Fibroblast of lung (primary cell): ENCODE measurements around the gene POLR1C. TPM values are rescaled to one million over a fixed set of nuclear protein-coding genes. Genes with fewer than 3 reads are reported as not detected.
"Not testable (repeated sequence)": the region's sequence is repeated elsewhere in the genome, so short reads cannot be mapped to it uniquely, and the experiment has no call there.

Experiments used
- DNase-seq, 2 donors: peaks; one replicate each; pipeline versions ENCODE4 v3.0.0 to v3.0.0-alpha.2; 2010; ENCODE audit warnings: low read depth in 2 of 2
- H2AFZ ChIP-seq: 2 replicates; pipeline ENCODE4 v1.5.1; 2012; ENCODE audit warnings: low read length, control low read depth, inconsistent platforms
- H3K27ac ChIP-seq: 2 replicates; pipeline ENCODE4 v1.5.1; 2011; ENCODE audit warnings: low read length, control low read depth; ENCODE audit not compliant: insufficient read depth
- H3K27me3 ChIP-seq: 2 replicates; pipeline ENCODE4 v1.5.1; 2011; ENCODE audit warnings: mild to moderate bottlenecking, low read length; ENCODE audit not compliant: control insufficient read depth, insufficient read depth
- H3K36me3 ChIP-seq: 2 replicates; pipeline ENCODE4 v1.5.1; 2011; ENCODE audit warnings: low read length; ENCODE audit not compliant: control insufficient read depth, insufficient read depth
- H3K4me1 ChIP-seq: 2 replicates; pipeline ENCODE4 v1.5.1; 2011; ENCODE audit warnings: low read length; ENCODE audit not compliant: control insufficient read depth, insufficient read depth; ENCODE audit errors: extremely low read depth
- H3K4me2 ChIP-seq: 2 replicates; pipeline ENCODE4 v1.5.1; 2011; ENCODE audit warnings: low read length, control low read depth; ENCODE audit not compliant: insufficient read depth; ENCODE audit errors: extremely low read depth
- H3K4me3 ChIP-seq, 4 experiments: fragments of 200-600 bp in 1 of 4; sonication (generic) in 1 of 4; replicated peaks in 1 of 4; 2 replicates each; pipeline ENCODE4 v1.5.1; 2011 to 2016; ENCODE audit warnings: low read length in 4 of 4, low read depth in 3 of 4, mild to moderate bottlenecking in 3 of 4, control low read depth in 2 of 4, inconsistent platforms in 1 of 4, mixed read lengths in 1 of 4; ENCODE audit not compliant: insufficient read depth in 1 of 4; ENCODE audit errors: control extremely low read depth in 1 of 4
- H3K79me2 ChIP-seq: 2 replicates; pipeline ENCODE4 v1.5.1; 2012; ENCODE audit warnings: mild to moderate bottlenecking, low read length, inconsistent platforms; ENCODE audit not compliant: control insufficient read depth, insufficient read depth
- H3K9ac ChIP-seq: 2 replicates; pipeline ENCODE4 v1.5.1; 2011; ENCODE audit warnings: mild to moderate bottlenecking, low read length, control low read depth; ENCODE audit not compliant: insufficient read depth
- H3K9me3 ChIP-seq: 2 replicates; pipeline ENCODE4 v1.5.1; 2012; ENCODE audit warnings: low read depth, low read length; ENCODE audit not compliant: control insufficient read depth, insufficient read depth
- H4K20me1 ChIP-seq: 2 replicates; pipeline ENCODE4 v1.5.1; 2011; ENCODE audit warnings: low read length; ENCODE audit not compliant: control insufficient read depth, insufficient read depth; ENCODE audit errors: extremely low read depth
- EZH2 ChIP-seq: IDR thresholded peaks from 2 replicates; pipeline ENCODE4 v1.5.1; 2012; ENCODE audit warnings: low read length, control low read depth, mild to moderate bottlenecking; ENCODE audit errors: missing control alignments
- polyA plus RNA-seq, 2 donors: library from polyadenylated mRNA; depleted of rRNA in 1 of 2; stranded (reverse) in 1 of 2; unstranded in 1 of 2; fragments of >200 nt; gene quantifications; 2 replicates each; pipeline ENCODE4 v1.2.1, GENCODE V29; 2011 to 2012; ENCODE audit warnings: missing spikeins in 1 of 2
- total RNA-seq: library from RNA; depleted of rRNA; stranded (reverse); fragments of >200 nt; gene quantifications from 2 replicates; pipeline ENCODE4 v1.2.1, GENCODE V29; 2014
- TF ChIP-seq, protein P1 (sequence below), 2 donors: IDR thresholded peaks in 1 of 2; conservative IDR thresholded peaks in 1 of 2; 1 replicate in 1 of 2; 2 replicates in 1 of 2; pipeline ENCODE4 v1.5.1; 2011 to 2012; ENCODE audit warnings: low read length in 2 of 2, control low read depth in 1 of 2, inconsistent platforms in 1 of 2, low read depth in 1 of 2, mild to moderate bottlenecking in 1 of 2

POLR1C gene
- total and polyA plus RNA-seq, 2 donors (not counting 1 experiment from before 2014, with no cell fraction given), result 27.4 to 39.7 TPM

DNA sequence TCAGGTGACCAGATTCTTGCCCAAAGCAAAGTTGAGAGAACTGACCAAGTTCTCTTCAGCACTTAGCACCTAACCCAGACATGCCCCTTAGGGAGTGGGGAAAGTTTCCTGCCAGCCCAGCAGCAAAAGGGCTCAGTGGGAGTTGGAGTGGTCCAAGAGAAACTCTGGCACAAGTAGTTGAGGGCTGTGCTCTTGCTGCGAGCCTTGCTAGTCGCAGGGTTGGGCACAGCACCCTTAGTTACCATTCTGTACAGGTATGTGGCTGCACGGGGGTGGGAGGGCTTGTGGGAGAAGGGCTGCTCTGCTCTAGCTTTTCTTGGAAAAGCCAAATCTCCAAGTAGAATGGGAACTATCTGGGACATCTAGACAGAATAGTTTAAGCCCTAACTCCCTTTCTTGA is 6.4 kb downstream of the POLR1C start:
- peaks cover 46% of the 10 kb centered on the region for H3K36me3 ChIP-seq

DNA sequence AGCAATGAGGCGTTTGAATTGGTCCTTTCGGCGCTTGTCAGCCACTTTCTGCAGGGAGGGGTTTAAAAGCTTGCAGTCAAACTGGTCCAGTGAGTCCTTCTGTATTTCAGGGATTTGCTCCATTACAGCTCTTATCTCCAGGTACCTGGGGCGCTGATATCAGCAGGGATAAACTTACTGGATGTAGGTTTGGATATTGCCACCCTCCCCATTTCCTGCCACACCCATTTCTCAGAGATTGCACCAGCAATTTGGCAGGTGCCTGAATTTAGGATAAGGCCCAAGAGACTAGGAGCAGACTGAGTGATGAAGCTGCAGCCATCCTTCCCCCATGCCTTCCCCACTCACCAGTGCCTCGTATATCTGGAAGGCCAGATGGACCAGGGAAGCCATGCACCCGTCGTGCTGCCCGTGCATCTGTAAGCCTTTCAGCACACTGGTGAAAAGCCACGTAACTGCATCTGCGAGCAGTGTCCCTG is 7.6 kb downstream of the POLR1C start:
- Histone ChIP-seq H3K4me1 (peaks cover 2% of the 10 kb centered on the region), H3K4me2 (no peak overlapping the region), H3K9me3 (no peaks in the 10 kb centered on the region), H3K4me3 (no peak overlapping the region), H3K27ac (no peak overlapping the region), H3K79me2 (peaks cover under 1% of the 10 kb centered on the region), H3K27me3 (no peaks in the 10 kb centered on the region), H4K20me1 (no peaks in the 10 kb centered on the region), H3K36me3 (peaks cover 42% of the 10 kb centered on the region), H2AFZ (no peak overlapping the region), H3K9ac (no peak overlapping the region)
- TF ChIP-seq, protein P1, sequence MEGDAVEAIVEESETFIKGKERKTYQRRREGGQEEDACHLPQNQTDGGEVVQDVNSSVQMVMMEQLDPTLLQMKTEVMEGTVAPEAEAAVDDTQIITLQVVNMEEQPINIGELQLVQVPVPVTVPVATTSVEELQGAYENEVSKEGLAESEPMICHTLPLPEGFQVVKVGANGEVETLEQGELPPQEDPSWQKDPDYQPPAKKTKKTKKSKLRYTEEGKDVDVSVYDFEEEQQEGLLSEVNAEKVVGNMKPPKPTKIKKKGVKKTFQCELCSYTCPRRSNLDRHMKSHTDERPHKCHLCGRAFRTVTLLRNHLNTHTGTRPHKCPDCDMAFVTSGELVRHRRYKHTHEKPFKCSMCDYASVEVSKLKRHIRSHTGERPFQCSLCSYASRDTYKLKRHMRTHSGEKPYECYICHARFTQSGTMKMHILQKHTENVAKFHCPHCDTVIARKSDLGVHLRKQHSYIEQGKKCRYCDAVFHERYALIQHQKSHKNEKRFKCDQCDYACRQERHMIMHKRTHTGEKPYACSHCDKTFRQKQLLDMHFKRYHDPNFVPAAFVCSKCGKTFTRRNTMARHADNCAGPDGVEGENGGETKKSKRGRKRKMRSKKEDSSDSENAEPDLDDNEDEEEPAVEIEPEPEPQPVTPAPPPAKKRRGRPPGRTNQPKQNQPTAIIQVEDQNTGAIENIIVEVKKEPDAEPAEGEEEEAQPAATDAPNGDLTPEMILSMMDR (conservative IDR thresholded peaks at IDR 0.05 in 1 of 2, IDR thresholded peaks at IDR 0.05 in 1 of 2; ENCODE audit: low read depth in 1 of 2, low read length in 2 of 2), result no peak
- no peak for TF ChIP-seq EZH2
- DNase-seq, result no peak

More for the DNA sequence above, 6.4 kb downstream of the POLR1C start:
- Histone ChIP-seq H3K9ac (no peak overlapping the region), H3K27me3 (no peaks in the 10 kb centered on the region), H2AFZ (no peak overlapping the region), H3K4me3 (no peak overlapping the region), H3K4me2 (no peak overlapping the region), H3K27ac (no peak overlapping the region), H4K20me1 (no peaks in the 10 kb centered on the region), H3K9me3 (no peaks in the 10 kb centered on the region), H3K79me2 (peaks cover 13% of the 10 kb centered on the region), H3K4me1 (peaks cover 2% of the 10 kb centered on the region)
- TF ChIP-seq, protein P1 (conservative IDR thresholded peaks at IDR 0.05 in 1 of 2, IDR thresholded peaks at IDR 0.05 in 1 of 2; ENCODE audit: low read depth in 1 of 2, low read length in 2 of 2), result no peak
- no peak for TF ChIP-seq EZH2
- DNase-seq, result no peak

DNA sequence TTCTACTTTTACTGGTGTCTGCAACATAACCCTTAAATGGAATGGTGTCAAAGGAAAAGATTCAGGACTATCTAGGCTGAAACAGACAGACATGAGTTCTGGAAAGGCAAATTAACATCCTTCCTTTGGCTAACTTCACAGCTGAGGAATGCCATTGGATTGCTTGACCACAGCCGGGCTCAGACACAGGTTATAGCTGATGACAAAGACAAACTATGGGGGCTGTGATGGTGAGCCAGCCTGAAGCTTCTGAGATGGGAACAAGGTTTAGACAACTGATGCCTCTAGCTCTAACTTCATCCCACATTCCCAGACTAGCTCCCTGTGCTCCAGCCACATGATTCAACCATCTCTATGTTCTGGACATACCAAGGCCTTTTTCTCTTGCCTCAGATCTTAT is 15.3 kb downstream of the POLR1C start:
- Histone ChIP-seq H3K79me2 (no peaks in the 10 kb centered on the region), H3K4me1 (no peaks in the 10 kb centered on the region), H3K9ac (no peak overlapping the region), H3K36me3 (peaks cover 12% of the 10 kb centered on the region), H3K9me3 (no peaks in the 10 kb centered on the region), H3K27me3 (no peaks in the 10 kb centered on the region), H3K4me2 (no peak overlapping the region), H3K4me3 (no peak overlapping the region), H3K27ac (no peak overlapping the region), H4K20me1 (no peaks in the 10 kb centered on the region), H2AFZ (no peak overlapping the region)
- TF ChIP-seq, protein P1 (conservative IDR thresholded peaks at IDR 0.05 in 1 of 2, IDR thresholded peaks at IDR 0.05 in 1 of 2; ENCODE audit: low read depth in 1 of 2, low read length in 2 of 2), result no peak
- TF ChIP-seq EZH2, result no peak
- peak in 1 of 2 donors; percentile 57 for DNase-seq

DNA sequence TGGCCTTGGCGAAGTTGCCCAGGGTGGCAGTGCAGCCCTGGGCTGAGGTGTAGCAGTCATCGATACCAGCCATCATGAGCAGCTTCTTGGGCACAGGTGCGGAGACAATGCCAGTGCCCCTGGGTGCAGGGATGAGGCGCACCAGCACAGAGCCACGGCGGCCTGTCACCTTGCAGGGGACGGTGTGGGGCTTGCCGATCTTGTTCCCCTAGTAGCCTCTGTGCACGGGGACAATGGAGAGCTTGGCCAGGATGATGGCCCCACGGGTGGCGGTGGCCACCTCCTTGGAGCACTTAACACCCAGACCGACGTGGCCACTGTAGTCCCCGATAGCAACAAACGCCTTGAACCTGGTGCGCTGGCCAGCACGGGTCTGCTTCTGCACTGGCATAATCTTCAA is 22.1 kb downstream of the POLR1C start:
- not testable (repeated sequence) for H4K20me1 ChIP-seq, H3K79me2 ChIP-seq, H3K9ac ChIP-seq, H3K4me2 ChIP-seq, H3K4me1 ChIP-seq, DNase-seq, H3K36me3 ChIP-seq, H3K27me3 ChIP-seq, H3K4me3 ChIP-seq, H3K27ac ChIP-seq, H3K9me3 ChIP-seq, H2AFZ ChIP-seq

DNA sequence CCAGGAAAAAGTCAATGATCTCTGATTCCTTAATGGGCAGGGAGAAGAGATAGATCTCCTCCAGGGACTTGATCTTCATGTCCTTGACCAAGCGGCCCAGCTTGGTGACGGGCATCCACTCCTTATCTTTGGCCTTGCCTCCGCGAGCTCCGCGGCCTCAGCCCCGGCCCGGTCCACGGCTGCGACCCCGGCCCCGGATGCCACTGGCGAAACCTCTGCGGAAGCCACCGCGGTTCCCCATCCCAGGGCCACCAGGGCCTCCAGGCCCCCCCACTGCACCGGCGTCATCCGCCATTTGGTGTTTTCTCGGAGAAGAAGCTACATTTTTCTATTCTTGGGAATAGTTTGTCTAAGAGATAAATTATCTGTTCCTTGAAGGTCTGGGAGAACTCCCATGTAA is 22.5 kb downstream of the POLR1C start:
- H4K20me1 ChIP-seq, H3K79me2 ChIP-seq, H3K9me3 ChIP-seq, H3K27me3 ChIP-seq, H3K4me2 ChIP-seq, H3K9ac ChIP-seq, DNase-seq, H3K4me1 ChIP-seq, H3K36me3 ChIP-seq, H2AFZ ChIP-seq, H3K4me3 ChIP-seq, H3K27ac ChIP-seq: not testable (repeated sequence)
